GM12878 (cell line): Measurements from ENCODE around the gene CCNI. TPM values are rescaled to one million over a fixed set of nuclear protein-coding genes. Genes with fewer than 3 reads are reported as not detected.

Source experiments
- ATAC-seq: fragments of 200-7000 bp; cut with Tn5 transposase; 3 replicates; pipeline ENCODE4 v1.9.1; 2020; ENCODE audit warnings: mild to moderate bottlenecking, moderate library complexity
- BruUV-seq: library from RNA; stranded (reverse); fragments of 400-500 nt; replicated peaks from 2 replicates; lab custom pipeline; 2021; lab: Mats Ljungman, UMichigan
- CTCF ChIA-PET: fragments of 300-600 bp; sonication (Branson Sonifier 250); formaldehyde crosslinking; extraction: SDS; loops from one replicate; lab custom pipeline; 2021; ENCODE audit warnings: inconsistent platforms; lab: Yijun Ruan, JAX
- POLR2A ChIA-PET: fragments of 350-600 bp; formaldehyde crosslinking; extraction: SDS; loops from one replicate; lab custom pipeline; 2021; ENCODE audit warnings: inconsistent platforms; lab: Charles Lee
- RAD21 ChIA-PET: fragments of 300-600 bp; sonication (Branson Sonifier 250); formaldehyde crosslinking; loops from one replicate; lab custom pipeline; 2023; ENCODE audit warnings: antibody characterized with exemption; ENCODE audit not compliant: unreplicated experiment; lab: Charles Lee
- SMC1A ChIA-PET: fragments of 300-600 bp; sonication (Branson Sonifier 250); formaldehyde crosslinking; loops from one replicate; lab custom pipeline; 2023; ENCODE audit not compliant: unreplicated experiment, uncharacterized antibody; lab: Charles Lee
- DNase-seq: peaks from one replicate; pipeline ENCODE4 v3.0.0-alpha.2; 2011; ENCODE audit warnings: low read depth, low spot score
- FAIRE-seq: peaks from 3 replicates; lab custom pipeline; 2011; peaks lifted over from hg19 to GRCh38; lab: Jason Lieb, UNC
- H2AFZ ChIP-seq: 2 replicates; pipeline ENCODE4 v1.6.0; 2011; ENCODE audit warnings: low read depth, low read length, control low read depth; ENCODE audit not compliant: control insufficient read depth
- H3K27ac ChIP-seq: 2 replicates; pipeline ENCODE4 v1.5.1; 2011; ENCODE audit warnings: control low read depth; ENCODE audit not compliant: control insufficient read depth, insufficient read depth
- H3K27me3 ChIP-seq, 2 experiments: replicated peaks in 1 of 2; 2 replicates each; pipeline versions ENCODE4 v1.6.0 to v1.6.1; 2011; ENCODE audit warnings: low read length in 1 of 2; ENCODE audit not compliant: control insufficient read depth in 2 of 2, insufficient read depth in 2 of 2
- H3K36me3 ChIP-seq, 2 experiments: 2 replicates each; pipeline ENCODE4 v1.5.1; 2011; ENCODE audit warnings: low read length in 1 of 2; ENCODE audit not compliant: control insufficient read depth in 2 of 2, insufficient read depth in 2 of 2
- H3K4me1 ChIP-seq: 2 replicates; pipeline ENCODE4 v1.6.1; 2011; ENCODE audit warnings: mild to moderate bottlenecking, low read length, moderate library complexity, mixed read lengths; ENCODE audit not compliant: control insufficient read depth, insufficient read depth
- H3K4me2 ChIP-seq: 2 replicates; pipeline ENCODE4 v1.6.0; 2011; ENCODE audit warnings: control low read depth; ENCODE audit not compliant: control insufficient read depth, insufficient read depth
- H3K4me3 ChIP-seq: fragments of 200-600 bp; sonication (generic); 2 replicates; pipeline ENCODE4 v1.5.1; 2016
- H3K79me2 ChIP-seq: 2 replicates; pipeline ENCODE4 v1.6.0; 2011; ENCODE audit warnings: low read length; ENCODE audit not compliant: control insufficient read depth, insufficient read depth
- H3K9ac ChIP-seq: 2 replicates; pipeline ENCODE4 v1.8.0; 2011; ENCODE audit warnings: low read length, control low read depth, mixed read lengths; ENCODE audit not compliant: control insufficient read depth, insufficient read depth
- H3K9me3 ChIP-seq: replicated peaks from 3 replicates; pipeline ENCODE4 v1.5.1; 2011; ENCODE audit warnings: mild to moderate bottlenecking, low read length; ENCODE audit not compliant: control insufficient read depth, insufficient read depth
- H4K20me1 ChIP-seq: 2 replicates; pipeline ENCODE4 v1.6.0; 2011; ENCODE audit not compliant: control insufficient read depth, insufficient read depth
- MXI1 ChIP-seq: fragments of 150-350 bp; IDR thresholded peaks from 2 replicates; pipeline ENCODE4 v1.6.1; 2011; ENCODE audit warnings: low read depth, mild to moderate bottlenecking, inconsistent platforms, low read length, improper control_type of control experiment
- POLR2AphosphoS5 ChIP-seq: IDR thresholded peaks from 2 replicates; pipeline ENCODE4 v1.6.1; 2011; ENCODE audit warnings: mild to moderate bottlenecking, low read length, inconsistent platforms
- WGBS: methylation state at CpG from one replicate; pipeline ENCODE4 v1.1.6; 2016; ENCODE audit warnings: low lambda C conversion rate; ENCODE audit not compliant: insufficient replicate concordance, insufficient coverage; ENCODE audit errors: missing lambda C conversion rate; 5-methylcytosine and 5-hydroxymethylcytosine counted together
- in situ Hi-C: fragments of 300-500 bp; cut with MboI; formaldehyde crosslinking; loops from 9 replicates; pipeline ENCODE4 v1.14.3; 2018; ENCODE audit warnings: mixed read lengths
- intact Hi-C: fragments of 100-400 bp; cut with micrococcal nuclease; formaldehyde crosslinking; loops from one replicate; pipeline ENCODE4 v1.14.2; 2022; ENCODE audit not compliant: unreplicated experiment
- polyA plus RNA-seq, 11 experiments: library from polyadenylated mRNA; depleted of rRNA in 4 of 11; unstranded in 6 of 11; stranded (reverse) in 5 of 11; fragments of >200 nt; fragmentation: Nextera tagmentation in 4 of 11; fragmentation: Illumina TruSeq in 1 of 11; extraction: Ambion mirVana in 4 of 11; extraction: Trizol in 1 of 11; gene quantifications; 1 replicate in 1 of 11; 2 replicates in 10 of 11; pipeline versions ENCODE4 v1.2.1 to v1.2.3, GENCODE V29; 2011 to 2016; ENCODE audit warnings: inconsistent platforms in 2 of 11, missing spikeins in 2 of 11, low read depth in 1 of 11
- total RNA-seq, 4 experiments: library from RNA; depleted of rRNA in 3 of 4; stranded (reverse); fragments of >200 nt in 3 of 4; fragmentation: Illumina TruSeq in 1 of 4; extraction: Trizol in 1 of 4; gene quantifications; 2 replicates each; pipeline versions ENCODE4 v1.2.1 to v1.2.3, GENCODE V29; 2013 to 2021
- TF ChIP-seq, protein P1 (sequence below): fragments of 450-650 bp; IDR thresholded peaks from 2 replicates; pipeline ENCODE4 v1.6.1; 2016; ENCODE audit warnings: mild to moderate bottlenecking, moderate library complexity, borderline replicate concordance
- TF ChIP-seq, protein P2 (sequence below): fragments of 450-650 bp; IDR thresholded peaks from 2 replicates; pipeline ENCODE4 v1.6.1; 2017; ENCODE audit warnings: antibody characterized with exemption, mild to moderate bottlenecking, moderate library complexity

Gene CCNI
- total and polyA plus RNA-seq, 10 of the 15 experiments (the other 5 are each of a cell fraction or from before 2014, with no cell fraction given), result 70.6 to 178 (median 105) TPM

DNA sequence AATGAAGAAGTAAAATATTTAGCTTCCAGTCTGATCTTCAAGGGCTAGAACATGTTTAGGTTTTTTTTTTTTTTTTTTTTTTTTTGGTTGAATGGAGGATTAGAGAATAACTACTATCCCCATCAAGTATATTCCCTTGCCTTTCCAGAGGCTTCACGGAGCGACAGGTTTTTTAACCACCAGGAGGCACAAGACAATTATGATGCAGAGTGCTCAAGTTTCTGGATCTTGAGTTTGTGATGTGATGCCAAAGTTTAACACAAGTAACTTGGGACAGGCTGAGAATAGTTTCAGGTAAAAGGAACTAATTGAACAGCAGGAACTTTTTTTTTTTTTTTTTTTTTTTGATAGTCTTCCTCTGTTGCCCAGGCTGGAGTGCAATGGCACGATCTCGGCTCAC is 30.3 kb downstream of the CCNI start:
- Histone ChIP-seq H3K79me2 (no peaks in the 10 kb centered on the region), H3K9ac (no peak overlapping the region), H2AFZ (no peak overlapping the region), H3K4me2 (no peak overlapping the region), H3K27me3 (no peaks in the 10 kb centered on the region), H3K27ac (no peak overlapping the region), H4K20me1 (no peaks in the 10 kb centered on the region), H3K9me3 (no peaks in the 10 kb centered on the region)
- FAIRE-seq (no peak), DNase-seq (no peak)
- intact Hi-C loops, result no loop called here
- ChIA-PET POLR2A (interaction anchor here (0.6 to 1.0 kb wide), 6 partner anchors 52 to 259 kb away, joined by 3 to 10 read pairs (median 6); no protein-coding TSS in a partner anchor), RAD21 (interaction anchor here (0.7 to 2.5 kb wide), 14 partner anchors 11 to 614 kb away, joined by 3 to 12 read pairs (median 4); no protein-coding TSS in a partner anchor), CTCF (interaction anchor here (0.7 to 15.2 kb wide), 44 partner anchors 8 to 894 kb away, joined by 3 to 258 read pairs (median 5); partner anchors contain the start of gene SEPTIN11)
- BruUV-seq, result no TSS peak
- WGBS, result 100% methylated on average over 4 of the region's 4 CpGs
- TF ChIP-seq POLR2AphosphoS5 (peak; percentile 8; the same call in 1 of the 2 replicates), MXI1 (no peak)
- TF ChIP-seq, protein P1, sequence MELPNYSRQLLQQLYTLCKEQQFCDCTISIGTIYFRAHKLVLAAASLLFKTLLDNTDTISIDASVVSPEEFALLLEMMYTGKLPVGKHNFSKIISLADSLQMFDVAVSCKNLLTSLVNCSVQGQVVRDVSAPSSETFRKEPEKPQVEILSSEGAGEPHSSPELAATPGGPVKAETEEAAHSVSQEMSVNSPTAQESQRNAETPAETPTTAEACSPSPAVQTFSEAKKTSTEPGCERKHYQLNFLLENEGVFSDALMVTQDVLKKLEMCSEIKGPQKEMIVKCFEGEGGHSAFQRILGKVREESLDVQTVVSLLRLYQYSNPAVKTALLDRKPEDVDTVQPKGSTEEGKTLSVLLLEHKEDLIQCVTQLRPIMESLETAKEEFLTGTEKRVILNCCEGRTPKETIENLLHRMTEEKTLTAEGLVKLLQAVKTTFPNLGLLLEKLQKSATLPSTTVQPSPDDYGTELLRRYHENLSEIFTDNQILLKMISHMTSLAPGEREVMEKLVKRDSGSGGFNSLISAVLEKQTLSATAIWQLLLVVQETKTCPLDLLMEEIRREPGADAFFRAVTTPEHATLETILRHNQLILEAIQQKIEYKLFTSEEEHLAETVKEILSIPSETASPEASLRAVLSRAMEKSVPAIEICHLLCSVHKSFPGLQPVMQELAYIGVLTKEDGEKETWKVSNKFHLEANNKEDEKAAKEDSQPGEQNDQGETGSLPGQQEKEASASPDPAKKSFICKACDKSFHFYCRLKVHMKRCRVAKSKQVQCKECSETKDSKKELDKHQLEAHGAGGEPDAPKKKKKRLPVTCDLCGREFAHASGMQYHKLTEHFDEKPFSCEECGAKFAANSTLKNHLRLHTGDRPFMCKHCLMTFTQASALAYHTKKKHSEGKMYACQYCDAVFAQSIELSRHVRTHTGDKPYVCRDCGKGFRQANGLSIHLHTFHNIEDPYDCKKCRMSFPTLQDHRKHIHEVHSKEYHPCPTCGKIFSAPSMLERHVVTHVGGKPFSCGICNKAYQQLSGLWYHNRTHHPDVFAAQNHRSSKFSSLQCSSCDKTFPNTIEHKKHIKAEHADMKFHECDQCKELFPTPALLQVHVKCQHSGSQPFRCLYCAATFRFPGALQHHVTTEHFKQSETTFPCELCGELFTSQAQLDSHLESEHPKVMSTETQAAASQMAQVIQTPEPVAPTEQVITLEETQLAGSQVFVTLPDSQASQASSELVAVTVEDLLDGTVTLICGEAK, result no peak
- TF ChIP-seq, protein P2, sequence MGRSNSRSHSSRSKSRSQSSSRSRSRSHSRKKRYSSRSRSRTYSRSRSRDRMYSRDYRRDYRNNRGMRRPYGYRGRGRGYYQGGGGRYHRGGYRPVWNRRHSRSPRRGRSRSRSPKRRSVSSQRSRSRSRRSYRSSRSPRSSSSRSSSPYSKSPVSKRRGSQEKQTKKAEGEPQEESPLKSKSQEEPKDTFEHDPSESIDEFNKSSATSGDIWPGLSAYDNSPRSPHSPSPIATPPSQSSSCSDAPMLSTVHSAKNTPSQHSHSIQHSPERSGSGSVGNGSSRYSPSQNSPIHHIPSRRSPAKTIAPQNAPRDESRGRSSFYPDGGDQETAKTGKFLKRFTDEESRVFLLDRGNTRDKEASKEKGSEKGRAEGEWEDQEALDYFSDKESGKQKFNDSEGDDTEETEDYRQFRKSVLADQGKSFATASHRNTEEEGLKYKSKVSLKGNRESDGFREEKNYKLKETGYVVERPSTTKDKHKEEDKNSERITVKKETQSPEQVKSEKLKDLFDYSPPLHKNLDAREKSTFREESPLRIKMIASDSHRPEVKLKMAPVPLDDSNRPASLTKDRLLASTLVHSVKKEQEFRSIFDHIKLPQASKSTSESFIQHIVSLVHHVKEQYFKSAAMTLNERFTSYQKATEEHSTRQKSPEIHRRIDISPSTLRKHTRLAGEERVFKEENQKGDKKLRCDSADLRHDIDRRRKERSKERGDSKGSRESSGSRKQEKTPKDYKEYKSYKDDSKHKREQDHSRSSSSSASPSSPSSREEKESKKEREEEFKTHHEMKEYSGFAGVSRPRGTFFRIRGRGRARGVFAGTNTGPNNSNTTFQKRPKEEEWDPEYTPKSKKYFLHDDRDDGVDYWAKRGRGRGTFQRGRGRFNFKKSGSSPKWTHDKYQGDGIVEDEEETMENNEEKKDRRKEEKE, result no peak
- TF ChIP-seq, all 136 proteins: peak for 1
- ATAC-seq, result no peak
- in situ Hi-C loops, result no loop called here
- SMC1A ChIA-PET, result interaction anchor here (0.6 to 3.3 kb wide), 26 partner anchors 8 to 536 kb away, joined by 3 to 42 read pairs (median 3); no protein-coding TSS in a partner anchor
- Histone ChIP-seq H3K4me3 (no peak overlapping the region), H3K36me3 (peaks cover 6 to 20% of the 10 kb centered on the region in 2 experiments), H3K4me1 (no peaks in the 10 kb centered on the region)
